Neural progenitor cell (in vitro differentiated cells): ENCODE data around the gene OR4S1.
"Not testable (repeated sequence)": the region's sequence is repeated elsewhere in the genome, so short reads cannot be mapped to it uniquely, and the experiment has no call there.

Experiments used
- CTCF ChIP-seq: fragments of 200-600 bp; sonication (generic); IDR thresholded peaks from 2 replicates; pipeline ENCODE4 v1.5.1; 2017; ENCODE audit warnings: antibody characterized with exemption, mild to moderate bottlenecking
- EZH2phosphoT487 ChIP-seq: fragments of 200-600 bp; sonication (generic); IDR thresholded peaks from 2 replicates; pipeline ENCODE4 v1.6.1; 2017; ENCODE audit warnings: antibody characterized with exemption

- not testable (repeated sequence) for TF ChIP-seq CTCF, EZH2phosphoT487
These were observed 13.8 kb downstream of the OR4S1 start for GRCh38 chr11:48319813-48320212.
